Measurements from ENCODE around the gene WDR62. TPM values are rescaled to one million over a fixed set of nuclear protein-coding genes. Genes with fewer than 3 reads are reported as not detected.
"Not testable (repeated sequence)": the region's sequence is repeated elsewhere in the genome, so short reads cannot be mapped to it uniquely, and the experiment has no call there.

Gene WDR62
- total RNA-seq, 6 donors from 2014 or later = 1.00 to 7.6 (median 2.4) TPM

DNA sequence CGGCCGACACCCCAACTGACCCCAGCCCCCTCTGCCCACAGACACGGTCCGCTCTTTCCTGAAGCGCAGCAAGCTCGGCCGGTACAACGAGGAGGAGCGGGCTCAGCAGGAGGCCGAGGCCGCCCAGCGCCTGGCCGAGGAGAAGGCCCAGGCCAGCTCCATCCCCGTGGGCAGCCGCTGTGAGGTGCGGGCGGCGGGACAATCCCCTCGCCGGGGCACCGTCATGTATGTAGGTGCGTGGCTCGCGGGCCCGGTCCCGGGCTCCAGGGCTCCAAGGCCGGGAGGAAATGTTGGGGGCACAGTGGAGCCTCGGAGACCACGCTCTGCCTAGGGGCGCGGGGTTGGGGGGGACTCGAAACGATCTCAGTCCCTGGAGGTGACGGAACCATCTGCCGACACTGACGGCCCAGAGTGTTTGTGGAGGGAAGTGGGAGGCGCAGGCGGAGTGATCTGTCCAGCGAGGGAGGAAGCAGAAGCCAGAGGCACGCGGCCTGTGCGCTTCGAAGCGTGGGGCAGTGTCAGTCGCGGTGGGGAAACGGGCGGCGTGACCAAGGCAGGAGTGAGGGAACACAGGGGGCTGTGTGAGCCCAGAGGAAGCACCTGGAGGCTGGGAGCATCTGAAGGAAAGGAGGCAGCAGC lies 66.9 kb downstream of the WDR62 start:
- Histone ChIP-seq H3K9me3 (no peaks in the 10 kb centered on the region), H3K27ac (no peak overlapping the region), H3K4me1 (peaks cover 0 to 8% (median 5%) of the 10 kb centered on the region in 4 donors), H3K36me3 (peaks cover 9 to 92% (median 52%) of the 10 kb centered on the region in 4 donors), H3K4me3 (no peak overlapping the region), H3K27me3 (no peaks in the 10 kb centered on the region)
- TF ChIP-seq EP300 (IDR thresholded peaks at IDR 0.05) = no peak
- TF ChIP-seq, protein P1, sequence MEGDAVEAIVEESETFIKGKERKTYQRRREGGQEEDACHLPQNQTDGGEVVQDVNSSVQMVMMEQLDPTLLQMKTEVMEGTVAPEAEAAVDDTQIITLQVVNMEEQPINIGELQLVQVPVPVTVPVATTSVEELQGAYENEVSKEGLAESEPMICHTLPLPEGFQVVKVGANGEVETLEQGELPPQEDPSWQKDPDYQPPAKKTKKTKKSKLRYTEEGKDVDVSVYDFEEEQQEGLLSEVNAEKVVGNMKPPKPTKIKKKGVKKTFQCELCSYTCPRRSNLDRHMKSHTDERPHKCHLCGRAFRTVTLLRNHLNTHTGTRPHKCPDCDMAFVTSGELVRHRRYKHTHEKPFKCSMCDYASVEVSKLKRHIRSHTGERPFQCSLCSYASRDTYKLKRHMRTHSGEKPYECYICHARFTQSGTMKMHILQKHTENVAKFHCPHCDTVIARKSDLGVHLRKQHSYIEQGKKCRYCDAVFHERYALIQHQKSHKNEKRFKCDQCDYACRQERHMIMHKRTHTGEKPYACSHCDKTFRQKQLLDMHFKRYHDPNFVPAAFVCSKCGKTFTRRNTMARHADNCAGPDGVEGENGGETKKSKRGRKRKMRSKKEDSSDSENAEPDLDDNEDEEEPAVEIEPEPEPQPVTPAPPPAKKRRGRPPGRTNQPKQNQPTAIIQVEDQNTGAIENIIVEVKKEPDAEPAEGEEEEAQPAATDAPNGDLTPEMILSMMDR (IDR thresholded peaks at IDR 0.05) = no peak
- TF ChIP-seq POLR2A (IDR thresholded peaks at IDR 0.05) = no peak
- TF ChIP-seq POLR2AphosphoS5 (IDR thresholded peaks at IDR 0.05) = no peak
- ATAC-seq (ENCODE audit: low FRiP score in 2 of 2) (peak in 1 of 2 donors; percentile 7), DNase-seq (peak in 1 of 2 donors; percentile 77)
- WGBS, 2 donors = 81 to 84% methylated on average over 36 to 43 of the region's 49 CpGs

DNA sequence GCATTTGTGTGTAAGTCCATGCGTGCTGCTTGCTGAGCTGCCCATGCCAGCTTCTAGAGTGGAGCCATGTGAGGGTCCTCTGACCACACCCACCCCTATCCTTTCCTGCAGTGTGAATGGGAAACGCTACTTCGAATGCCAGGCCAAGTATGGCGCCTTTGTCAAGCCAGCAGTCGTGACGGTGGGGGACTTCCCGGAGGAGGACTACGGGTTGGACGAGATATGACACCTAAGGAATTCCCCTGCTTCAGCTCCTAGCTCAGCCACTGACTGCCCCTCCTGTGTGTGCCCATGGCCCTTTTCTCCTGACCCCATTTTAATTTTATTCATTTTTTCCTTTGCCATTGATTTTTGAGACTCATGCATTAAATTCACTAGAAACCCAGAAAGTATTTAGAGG lies 70.9 kb downstream of the WDR62 start:
- no peak overlapping the region for H3K4me3 ChIP-seq
- no peaks in the 10 kb centered on the region for H3K27me3 ChIP-seq
- H3K4me1 ChIP-seq = peaks cover 15 to 24% (median 20%) of the 10 kb centered on the region in 4 donors
- DNase-seq (no peak), ATAC-seq (ENCODE audit: low FRiP score in 2 of 2) (no peak)
- TF ChIP-seq POLR2A (IDR thresholded peaks at IDR 0.05) (no peak), EP300 (IDR thresholded peaks at IDR 0.05) (no peak)
- TF ChIP-seq, protein P1 (IDR thresholded peaks at IDR 0.05) = no peak
- no peak overlapping the region for H3K27ac ChIP-seq
- H3K9me3 ChIP-seq = no peaks in the 10 kb centered on the region
- peaks cover 6 to 54% (median 40%) of the 10 kb centered on the region in 4 donors for H3K36me3 ChIP-seq
- 77 to 83% methylated on average over 9 of the region's 9 CpGs for WGBS, 2 donors

DNA sequence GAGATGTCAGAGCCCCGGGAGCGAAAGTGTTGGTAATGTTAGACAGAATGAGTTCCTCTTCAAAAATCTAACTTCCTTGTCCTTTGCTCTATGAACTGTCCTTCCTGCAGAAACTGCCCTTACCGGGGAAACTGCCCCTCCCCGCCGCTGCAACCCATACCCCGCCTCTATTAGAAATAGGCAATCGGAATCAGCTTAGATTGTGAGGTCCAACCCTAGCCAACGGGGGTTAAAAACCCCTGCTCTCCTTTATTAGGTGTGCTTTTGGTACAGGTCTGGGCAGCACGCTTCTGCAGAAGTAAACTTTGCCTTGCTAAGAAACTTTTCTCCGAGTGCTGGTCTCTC lies 73.7 kb downstream of the WDR62 start:
- ATAC-seq (ENCODE audit: low FRiP score in 2 of 2) = peak in 1 of 2 donors; percentile 58
- peaks cover 24 to 45% (median 37%) of the 10 kb centered on the region in 4 donors for H3K4me1 ChIP-seq
- DNase-seq = peak in 1 of 2 donors; percentile 39
- TF ChIP-seq EP300 (IDR thresholded peaks at IDR 0.05) = no peak
- TF ChIP-seq, protein P1 (IDR thresholded peaks at IDR 0.05) = no peak
- TF ChIP-seq POLR2AphosphoS5 (IDR thresholded peaks at IDR 0.05) = no peak
- TF ChIP-seq POLR2A (IDR thresholded peaks at IDR 0.05) = no peak
- H3K27me3 ChIP-seq = no peaks in the 10 kb centered on the region
- peaks cover 6 to 27% (median 22%) of the 10 kb centered on the region in 4 donors for H3K36me3 ChIP-seq
- H3K9me3 ChIP-seq = no peaks in the 10 kb centered on the region
- H3K4me3 ChIP-seq = peak overlapping the region; percentile 12 to 57 (median 50)
- peak overlapping the region; percentile 91 to 96 (median 92) for H3K27ac ChIP-seq
- 8 to 10% methylated on average over 10 of the region's 10 CpGs for whole genome bisulfite sequencing, 2 donors

DNA sequence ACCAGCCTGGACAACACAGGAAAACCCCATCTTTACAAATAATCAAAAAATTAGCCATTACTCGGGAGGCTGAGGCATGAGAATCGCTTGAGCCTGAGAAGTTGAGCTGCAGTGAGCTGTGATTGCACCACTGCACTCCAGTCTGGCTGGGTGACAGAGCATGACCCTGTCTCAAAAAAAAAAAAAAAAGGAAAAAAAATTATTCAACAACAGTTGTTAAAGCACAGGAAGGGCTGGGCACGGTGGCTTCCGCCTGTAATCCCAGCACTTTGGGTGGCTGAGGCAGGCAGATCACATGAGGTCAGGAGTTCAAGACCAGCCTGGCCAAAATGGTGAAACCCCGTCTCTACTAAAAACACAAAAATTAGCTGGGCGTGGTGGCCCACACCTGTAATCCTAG lies 76.5 kb downstream of the WDR62 start:
- not testable (repeated sequence) for H3K36me3 ChIP-seq; H3K4me3 ChIP-seq; H3K9me3 ChIP-seq; ATAC-seq (ENCODE audit: low FRiP score in 2 of 2); H3K27me3 ChIP-seq
- peaks cover 24 to 46% (median 38%) of the 10 kb centered on the region in 4 donors for H3K4me1 ChIP-seq
- DNase-seq = peak in 1 of 2 donors; percentile 71
- TF ChIP-seq EP300 (IDR thresholded peaks at IDR 0.05) = peak in 1 of 4 donors; percentile 27
- peak; percentile 33 to 46 for TF ChIP-seq POLR2AphosphoS5 (IDR thresholded peaks at IDR 0.05)
- peak overlapping the region in 3 of 4 donors; percentile 29 to 55 (median 30) for H3K27ac ChIP-seq
- 30 to 44% methylated on average over 6 of the region's 6 CpGs for WGBS, 2 donors

DNA sequence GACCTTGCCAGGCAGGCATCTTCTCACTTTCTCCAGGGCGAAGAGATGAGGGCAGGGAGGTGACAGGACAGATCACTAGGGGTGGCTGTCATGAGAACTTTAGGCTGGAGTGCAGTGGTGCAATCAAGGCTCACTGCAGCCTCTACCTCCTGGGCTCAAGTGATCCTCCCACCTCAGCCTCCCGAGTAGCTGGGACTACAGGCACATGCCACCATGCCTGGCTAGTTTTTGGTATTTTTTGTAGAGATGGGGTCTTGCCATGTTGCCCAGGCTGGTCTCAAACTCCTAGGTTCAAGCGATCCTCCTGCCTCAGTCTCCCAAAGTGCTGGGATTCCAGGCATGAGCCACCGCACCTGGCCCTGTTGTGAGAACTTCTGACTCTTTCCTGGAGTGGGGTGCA lies 80.2 kb downstream of the WDR62 start:
- not testable (repeated sequence) for H3K27ac ChIP-seq; H3K36me3 ChIP-seq; DNase-seq; H3K27me3 ChIP-seq; ATAC-seq (ENCODE audit: low FRiP score in 2 of 2); H3K4me3 ChIP-seq; H3K9me3 ChIP-seq
- 85 to 97% methylated on average over 3 to 4 of the region's 4 CpGs for WGBS, 2 donors
- peaks cover 13 to 44% (median 35%) of the 10 kb centered on the region in 4 donors for H3K4me1 ChIP-seq
